Adipose tissue (tissue), 3 donors: ENCODE results near the gene EHD2. TPM values are rescaled to one million over a fixed set of nuclear protein-coding genes. Genes with fewer than 3 reads are reported as not detected.
"Not testable (repeated sequence)": the region's sequence is repeated elsewhere in the genome, so short reads cannot be mapped to it uniquely, and the experiment has no call there.

Experiments
- H3K27ac ChIP-seq: one replicate; pipeline ENCODE4 v1.5.1; 2013; ENCODE audit warnings: low read depth, low read length
- whole genome bisulfite sequencing, 3 donors: extraction: QIAGEN DNeasy Blood & Tissue Kit; methylation state at CpG; one replicate each; pipeline ENCODE4 v1.1.7; 2013; 5-methylcytosine and 5-hydroxymethylcytosine counted together
- polyA plus RNA-seq, 3 donors: library from polyadenylated mRNA; stranded (reverse); fragments of 200-250 nt; gene quantifications; one replicate each; pipeline ENCODE4 v1.2.3, GENCODE V29; 2013
- donor health status: healthy with polysubstance abuse.
- donor health status: Bipolar disorder and iron deficiency.
- donor health status: healthy.

The EHD2 gene
- polyA plus RNA-seq, 3 donors: 32.7 to 202 (median 129) TPM

GRCh38 chr19:47779524-47780214 lies 66.4 kb downstream of the EHD2 start:
- no peak overlapping the region for H3K27ac ChIP-seq
- WGBS, 3 donors: 43 to 59% (median 45%) methylated on average over 24 of the region's 24 CpGs

GRCh38 chr19:47780215-47780551 lies 67.0 kb downstream of the EHD2 start:
- H3K27ac ChIP-seq: no peak overlapping the region
- WGBS, 3 donors: 70 to 83% (median 72%) methylated on average over 9 of the region's 9 CpGs

- no peak overlapping the region for H3K27ac ChIP-seq
- 42 to 57% (median 44%) methylated on average over 9 of the region's 9 CpGs for WGBS, 3 donors
These were observed 68.5 kb downstream of the EHD2 start for GRCh38 chr19:47781590-47782262.

- WGBS, 3 donors: 93 to 96% (median 93%) methylated on average over 7 of the region's 7 CpGs
These were observed 73.3 kb downstream of the EHD2 start for GRCh38 chr19:47786566-47786965.

GRCh38 chr19:47787307-47787706 lies 74.1 kb downstream of the EHD2 start:
- WGBS, 3 donors: 84 to 88% (median 84%) methylated on average over 10 of the region's 10 CpGs
- not testable (repeated sequence) for H3K27ac ChIP-seq

More at GRCh38 chr19:47786566-47786965, 73.3 kb downstream of the EHD2 start:
- no peak overlapping the region for H3K27ac ChIP-seq

GRCh38 chr19:47789811-47790210 lies 76.6 kb downstream of the EHD2 start:
- not testable (repeated sequence) for H3K27ac ChIP-seq
- 87 to 94% (median 92%) methylated on average over 13 of the region's 13 CpGs for WGBS, 3 donors

GRCh38 chr19:47790398-47790814 lies 77.2 kb downstream of the EHD2 start:
- no peak overlapping the region for H3K27ac ChIP-seq
- WGBS, 3 donors: 9 to 12% (median 11%) methylated on average over 10 of the region's 10 CpGs

- no peak overlapping the region for H3K27ac ChIP-seq
- 97 to 100% (median 98%) methylated on average over 1 of the region's 1 CpG for WGBS, 3 donors
These were observed 79.4 kb downstream of the EHD2 start for GRCh38 chr19:47792616-47793015.

Other genes starting within 250 kb of the EHD2 start
- 1 to 10 TPM in 1 of 3 donors, under 1 TPM in 1, not detected in 1; 0.28 to 1.9 TPM for gene SLC8A2, start 241.5 kb upstream of the EHD2 start, polyA plus RNA-seq
- gene KPTN, start 229.2 kb upstream of the EHD2 start, polyA plus RNA-seq: 10 to 100 TPM in 1 of 3 donors, 1 to 10 TPM in 2; 7.7 to 11.2 (median 8.5) TPM
- 10 to 100 TPM; 57.1 to 99.0 (median 78.1) TPM for gene NAPA, start 198.4 kb upstream of the EHD2 start, polyA plus RNA-seq
- under 1 TPM; 0.07 to 0.45 (median 0.30) TPM for gene ZNF541, start 140.3 kb upstream of the EHD2 start, polyA plus RNA-seq
- gene BICRA, start 104.3 kb upstream of the EHD2 start, polyA plus RNA-seq: 1 to 10 TPM; 3.1 to 6.2 (median 4.2) TPM
- gene NOP53, start 32.1 kb downstream of the EHD2 start, polyA plus RNA-seq: 100 to 1,000 TPM; 413 to 769 (median 565) TPM
- 100 to 1,000 TPM; 150 to 674 (median 235) TPM for gene SELENOW, start 65.3 kb downstream of the EHD2 start, polyA plus RNA-seq
- not detected for gene TPRX1, start 91.1 kb downstream of the EHD2 start, polyA plus RNA-seq
- gene CRX, start 108.5 kb downstream of the EHD2 start, polyA plus RNA-seq: under 1 TPM in 1 of 3 donors, not detected in 2; 0.11 TPM
- gene TPRX2, start 145.8 kb downstream of the EHD2 start, polyA plus RNA-seq: not detected
- gene SULT2A1, start 172.9 kb downstream of the EHD2 start, polyA plus RNA-seq: 1 to 10 TPM in 1 of 3 donors, not detected in 2; 1.4 TPM